Gastroesophageal sphincter (tissue), 3 donors: Measurements from ENCODE around the gene FYN.

Source experiments
- POLR2A ChIP-seq, 2 donors: fragments of 450-650 bp; IDR thresholded peaks; one replicate each; pipeline ENCODE4 v1.6.1; 2017; ENCODE audit warnings: antibody characterized with exemption in 2 of 2, mild to moderate bottlenecking in 2 of 2, moderate library complexity in 1 of 2
- TF ChIP-seq, protein P1 (sequence below), 4 experiments: fragments of 200-600 bp in 2 of 4; fragments of 450-650 bp in 2 of 4; sonication (generic) in 1 of 4; IDR thresholded peaks; one replicate each; pipeline ENCODE4 v1.5.1; 2017 to 2019; ENCODE audit warnings: antibody characterized with exemption in 4 of 4, mild to moderate bottlenecking in 2 of 4, moderate library complexity in 2 of 4

DNA sequence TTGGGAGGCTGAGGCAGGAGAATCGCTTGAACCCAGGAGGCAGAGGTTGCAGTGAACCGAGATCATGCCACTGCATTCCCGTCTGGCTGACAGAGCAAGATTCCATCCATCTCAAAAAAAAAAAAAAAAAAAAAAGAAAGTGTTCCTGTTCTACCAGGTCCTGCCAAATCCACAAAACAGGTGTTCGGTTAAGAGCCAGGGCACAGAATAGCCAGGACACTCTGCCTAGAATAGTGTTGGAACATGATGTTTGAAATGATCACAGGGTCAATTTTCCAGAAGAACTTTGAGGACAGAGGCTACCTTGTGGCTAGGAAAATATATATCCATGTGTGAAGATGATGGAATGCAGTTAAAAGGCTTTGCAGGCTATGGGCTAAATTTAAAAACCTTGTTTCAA lies 203.9 kb downstream of the FYN start:
- TF ChIP-seq, protein P1, sequence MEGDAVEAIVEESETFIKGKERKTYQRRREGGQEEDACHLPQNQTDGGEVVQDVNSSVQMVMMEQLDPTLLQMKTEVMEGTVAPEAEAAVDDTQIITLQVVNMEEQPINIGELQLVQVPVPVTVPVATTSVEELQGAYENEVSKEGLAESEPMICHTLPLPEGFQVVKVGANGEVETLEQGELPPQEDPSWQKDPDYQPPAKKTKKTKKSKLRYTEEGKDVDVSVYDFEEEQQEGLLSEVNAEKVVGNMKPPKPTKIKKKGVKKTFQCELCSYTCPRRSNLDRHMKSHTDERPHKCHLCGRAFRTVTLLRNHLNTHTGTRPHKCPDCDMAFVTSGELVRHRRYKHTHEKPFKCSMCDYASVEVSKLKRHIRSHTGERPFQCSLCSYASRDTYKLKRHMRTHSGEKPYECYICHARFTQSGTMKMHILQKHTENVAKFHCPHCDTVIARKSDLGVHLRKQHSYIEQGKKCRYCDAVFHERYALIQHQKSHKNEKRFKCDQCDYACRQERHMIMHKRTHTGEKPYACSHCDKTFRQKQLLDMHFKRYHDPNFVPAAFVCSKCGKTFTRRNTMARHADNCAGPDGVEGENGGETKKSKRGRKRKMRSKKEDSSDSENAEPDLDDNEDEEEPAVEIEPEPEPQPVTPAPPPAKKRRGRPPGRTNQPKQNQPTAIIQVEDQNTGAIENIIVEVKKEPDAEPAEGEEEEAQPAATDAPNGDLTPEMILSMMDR (IDR thresholded peaks at IDR 0.05), result no peak
- no peak for TF ChIP-seq POLR2A (IDR thresholded peaks at IDR 0.05)
